ENCODE measurements around the gene GCAT. TPM values are rescaled to one million over a fixed set of nuclear protein-coding genes. Genes with fewer than 3 reads are reported as not detected.

Gene GCAT
- total RNA-seq, 2 donors from 2014 or later, result 3.9 to 42.5 TPM

- peaks cover 45% of the 10 kb centered on the region for H3K36me3 ChIP-seq
- no peak for TF ChIP-seq CTCF (IDR thresholded peaks at IDR 0.05)
- no peaks in the 10 kb centered on the region for H3K27me3 ChIP-seq (replicated peaks; ENCODE audit: insufficient read depth)
- peaks cover 4 to 37% of the 10 kb centered on the region in 2 donors for H3K4me1 ChIP-seq (ENCODE audit: control insufficient read depth in 1 of 2, low read depth in 2 of 2)
- H3K9me3 ChIP-seq, result no peaks in the 10 kb centered on the region
- H3K4me3 ChIP-seq, result no peak overlapping the region
- no peak overlapping the region for H3K27ac ChIP-seq
- DNase-seq (ENCODE audit: low spot score) (no peak), ATAC-seq (ENCODE audit: insufficient number of reproducible peaks, low FRiP score, low read depth) (no peak)
Observed at GRCh38 chr22:37855462-37855861, 47.7 kb downstream of the GCAT start.

- ATAC-seq (ENCODE audit: insufficient number of reproducible peaks, low FRiP score, low read depth), result no peak
- H3K9me3 ChIP-seq, result no peaks in the 10 kb centered on the region
- H3K27me3 ChIP-seq (replicated peaks; ENCODE audit: insufficient read depth), result no peaks in the 10 kb centered on the region
- no peak for DNase-seq (ENCODE audit: low spot score)
- H3K36me3 ChIP-seq, result peaks cover 67% of the 10 kb centered on the region
- no peak overlapping the region for H3K27ac ChIP-seq
- H3K4me1 ChIP-seq (ENCODE audit: control insufficient read depth in 1 of 2, low read depth in 2 of 2), result peaks cover 0 to 20% of the 10 kb centered on the region in 2 donors
- TF ChIP-seq CTCF (IDR thresholded peaks at IDR 0.05), result no peak
- no peak overlapping the region for H3K4me3 ChIP-seq
Observed at GRCh38 chr22:37860796-37861421, 53.2 kb downstream of the GCAT start.

- no peak for DNase-seq (ENCODE audit: low spot score)
- H3K4me1 ChIP-seq (ENCODE audit: control insufficient read depth in 1 of 2, low read depth in 2 of 2), result peaks cover 0 to 20% of the 10 kb centered on the region in 2 donors
- H3K36me3 ChIP-seq, result peaks cover 64% of the 10 kb centered on the region
- no peaks in the 10 kb centered on the region for H3K9me3 ChIP-seq
- H3K4me3 ChIP-seq, result no peak overlapping the region
- no peak for TF ChIP-seq CTCF (IDR thresholded peaks at IDR 0.05)
- no peaks in the 10 kb centered on the region for H3K27me3 ChIP-seq (replicated peaks; ENCODE audit: insufficient read depth)
- ATAC-seq (ENCODE audit: insufficient number of reproducible peaks, low FRiP score, low read depth), result no peak
- no peak overlapping the region for H3K27ac ChIP-seq
Observed at GRCh38 chr22:37862570-37863325, 55.0 kb downstream of the GCAT start.

- ATAC-seq (ENCODE audit: insufficient number of reproducible peaks, low FRiP score, low read depth) (no peak), DNase-seq (ENCODE audit: low spot score) (no peak)
- Histone ChIP-seq H3K36me3 (peaks cover 66% of the 10 kb centered on the region), H3K9me3 (no peaks in the 10 kb centered on the region), H3K4me1 (ENCODE audit: control insufficient read depth in 1 of 2, low read depth in 2 of 2) (no peaks in the 10 kb centered on the region), H3K4me3 (no peak overlapping the region), H3K27me3 (replicated peaks; ENCODE audit: insufficient read depth) (no peaks in the 10 kb centered on the region), H3K27ac (no peak overlapping the region)
- no peak for TF ChIP-seq CTCF (IDR thresholded peaks at IDR 0.05)
Observed at GRCh38 chr22:37865510-37865909, 57.8 kb downstream of the GCAT start.

Other genes with a start within 250 kb of the GCAT start
- 100 to 1,000 TPM in 1 of 2 donors, 10 to 100 TPM in 1; 61.6 to 104 TPM for gene CDC42EP1, start 247.5 kb upstream of the GCAT start, total RNA-seq
- not detected for gene LGALS2, start 227.8 kb upstream of the GCAT start, total RNA-seq
- gene GGA1, start 199.1 kb upstream of the GCAT start, total RNA-seq, result 10 to 100 TPM; 59.9 to 61.2 TPM
- gene SH3BP1, start 168.3 kb upstream of the GCAT start, total RNA-seq, result 10 to 100 TPM in 1 of 2 donors, 1 to 10 TPM in 1; 5.6 to 14.2 TPM
- 10 to 100 TPM in 1 of 2 donors, 1 to 10 TPM in 1; 6.3 to 13.8 TPM for gene PDXP, start 149.2 kb upstream of the GCAT start, total RNA-seq
- gene LGALS1, start 132.3 kb upstream of the GCAT start, total RNA-seq, result 1,000 to 10,000 TPM; 1,470 to 1,957 TPM
- gene NOL12, start 121.6 kb upstream of the GCAT start, total RNA-seq, result 10 to 100 TPM; 11.1 to 58.9 TPM
- 100 to 1,000 TPM; 126 to 146 TPM for gene TRIOBP, start 110.9 kb upstream of the GCAT start, total RNA-seq
- not detected for gene GALR3, start 15.4 kb downstream of the GCAT start, total RNA-seq
- gene ANKRD54, start 36.4 kb downstream of the GCAT start, total RNA-seq, result 10 to 100 TPM; 33.0 to 45.1 TPM
- gene EIF3L, start 41.5 kb downstream of the GCAT start, total RNA-seq, result 100 to 1,000 TPM; 224 to 226 TPM
- gene MICALL1, start 98.4 kb downstream of the GCAT start, total RNA-seq, result 10 to 100 TPM; 16.8 to 49.3 TPM
- gene C22orf23, start 145.7 kb downstream of the GCAT start, total RNA-seq, result not detected
- gene POLR2F, start 145.8 kb downstream of the GCAT start, total RNA-seq, result 10 to 100 TPM; 37.9 to 93.1 TPM
- under 1 TPM; 0.49 to 0.95 TPM for gene SOX10, start 176.6 kb downstream of the GCAT start, total RNA-seq
- gene PICK1, start 249.5 kb downstream of the GCAT start, total RNA-seq, result 10 to 100 TPM; 33.9 to 56.2 TPM

Data from thoracic aorta (tissue), 2 donors.